SW480 (cell line): ENCODE data around the gene MTUS2.

Experiments
- DNase-seq: peaks from one replicate; pipeline ENCODE4 v3.0.0-alpha.2; 2016; ENCODE audit warnings: low spot score

The MTUS2 gene

DNA sequence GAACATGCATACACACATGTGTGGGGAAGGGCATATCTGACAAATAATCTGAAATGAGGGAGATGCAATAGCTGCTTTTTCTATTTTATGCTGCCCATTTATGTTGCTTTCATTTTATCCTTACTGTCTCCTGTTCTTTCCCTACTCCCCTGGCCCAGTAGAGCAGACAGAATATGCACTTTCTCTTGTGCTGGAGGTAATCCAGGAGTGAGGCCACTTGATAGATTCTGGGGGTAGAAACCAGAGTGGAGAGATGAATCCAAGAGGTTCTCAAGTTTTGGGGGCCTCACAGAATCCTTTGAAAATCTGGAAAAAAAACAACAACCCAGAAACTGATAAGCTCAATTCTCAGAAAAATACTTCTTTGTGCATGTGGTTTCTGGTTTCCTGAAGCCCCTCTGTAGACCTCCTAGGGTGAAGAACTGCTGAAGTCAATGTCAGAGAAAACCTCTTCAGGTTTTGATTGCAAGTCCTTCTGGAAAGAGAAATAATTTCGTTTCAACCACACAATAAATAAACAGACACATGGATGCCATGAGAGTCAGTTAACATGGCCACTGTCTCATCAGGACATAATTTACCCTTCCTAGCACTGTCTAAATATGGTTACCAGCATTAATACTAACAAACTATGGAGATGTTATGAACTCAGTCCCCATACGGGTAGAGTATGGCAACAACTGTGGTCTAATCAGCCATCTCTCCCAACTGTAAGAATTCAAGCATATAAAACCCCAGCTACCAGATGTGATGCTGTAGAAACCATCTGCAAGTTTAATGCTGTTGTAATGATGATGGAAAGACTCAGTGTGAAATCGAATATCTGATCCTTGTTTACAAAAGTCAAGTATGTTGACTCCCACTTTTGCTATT is 419.8 kb downstream of the MTUS2 start:
- DNase-seq: no peak

GRCh38 chr13:29254626-29255370 is 434.7 kb downstream of the MTUS2 start:
- no peak for DNase-seq

GRCh38 chr13:29255567-29255966 is 435.4 kb downstream of the MTUS2 start:
- DNase-seq: no peak

DNA sequence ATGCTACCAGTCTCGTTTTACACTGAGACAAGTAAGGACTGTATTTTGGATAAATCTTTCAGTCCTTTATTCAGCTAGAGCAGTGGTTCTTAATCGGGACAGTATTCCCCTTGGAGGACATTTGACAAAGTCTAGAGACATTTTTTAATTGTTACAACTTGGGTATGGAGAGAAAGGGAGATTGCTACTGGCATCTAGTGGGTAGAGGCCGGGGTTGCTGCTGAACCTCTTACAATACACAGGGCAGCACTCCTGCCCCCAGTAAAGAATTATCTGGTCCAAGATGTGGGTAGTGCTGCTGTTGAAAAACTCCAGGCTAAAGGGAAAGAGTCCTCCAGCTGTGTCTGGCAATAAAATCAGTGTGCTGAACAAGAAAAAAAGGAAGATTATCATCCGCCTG is 440.5 kb downstream of the MTUS2 start:
- DNase-seq: peak; percentile 20

GRCh38 chr13:29266261-29266660 is 446.1 kb downstream of the MTUS2 start:
- no peak for DNase-seq

DNA sequence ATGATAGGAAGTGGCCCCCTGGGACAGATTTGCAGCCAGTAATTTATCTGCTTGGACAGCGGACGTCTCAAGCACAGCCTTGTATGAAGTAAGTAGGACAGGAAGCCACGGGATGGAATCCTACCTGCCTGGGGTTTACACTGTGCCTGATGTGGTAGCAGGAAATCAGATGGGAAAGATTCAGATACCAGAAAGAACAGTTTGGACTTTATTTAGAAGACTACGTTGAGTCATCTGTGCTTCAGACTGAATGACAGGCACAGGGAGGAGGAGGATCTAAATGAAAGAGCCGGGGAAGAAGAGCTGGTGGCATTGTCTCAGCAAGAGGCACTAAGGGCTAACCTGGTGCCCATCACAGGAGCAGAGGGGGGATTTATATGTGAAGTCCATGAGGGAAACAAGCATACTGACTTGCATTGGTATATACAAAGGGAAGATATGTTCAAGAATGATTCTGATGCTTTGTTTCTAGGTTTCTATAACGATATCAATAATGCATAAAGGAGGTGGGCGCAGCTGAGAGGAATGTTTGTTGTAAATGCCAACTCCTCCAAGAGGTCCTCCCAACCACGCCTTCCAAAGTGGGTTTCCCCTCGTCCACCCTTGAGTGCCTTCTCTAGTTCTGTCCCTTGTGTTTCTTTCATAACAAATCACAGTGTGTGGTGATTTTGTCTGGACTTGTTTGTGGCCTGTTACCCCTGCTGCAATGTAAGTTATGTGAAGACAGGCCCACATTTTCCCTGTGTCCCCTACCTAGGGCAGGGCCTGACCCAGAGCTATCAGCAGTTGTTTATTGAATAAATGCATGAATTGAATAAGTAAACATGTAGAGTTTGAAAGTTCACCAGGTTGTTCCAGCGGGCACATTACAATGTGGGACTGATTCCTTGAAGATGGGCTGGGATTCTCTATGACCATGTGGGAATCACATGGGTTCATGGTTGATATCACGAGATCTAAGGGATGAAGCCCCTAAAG is 446.9 kb downstream of the MTUS2 start:
- DNase-seq: no peak

DNA sequence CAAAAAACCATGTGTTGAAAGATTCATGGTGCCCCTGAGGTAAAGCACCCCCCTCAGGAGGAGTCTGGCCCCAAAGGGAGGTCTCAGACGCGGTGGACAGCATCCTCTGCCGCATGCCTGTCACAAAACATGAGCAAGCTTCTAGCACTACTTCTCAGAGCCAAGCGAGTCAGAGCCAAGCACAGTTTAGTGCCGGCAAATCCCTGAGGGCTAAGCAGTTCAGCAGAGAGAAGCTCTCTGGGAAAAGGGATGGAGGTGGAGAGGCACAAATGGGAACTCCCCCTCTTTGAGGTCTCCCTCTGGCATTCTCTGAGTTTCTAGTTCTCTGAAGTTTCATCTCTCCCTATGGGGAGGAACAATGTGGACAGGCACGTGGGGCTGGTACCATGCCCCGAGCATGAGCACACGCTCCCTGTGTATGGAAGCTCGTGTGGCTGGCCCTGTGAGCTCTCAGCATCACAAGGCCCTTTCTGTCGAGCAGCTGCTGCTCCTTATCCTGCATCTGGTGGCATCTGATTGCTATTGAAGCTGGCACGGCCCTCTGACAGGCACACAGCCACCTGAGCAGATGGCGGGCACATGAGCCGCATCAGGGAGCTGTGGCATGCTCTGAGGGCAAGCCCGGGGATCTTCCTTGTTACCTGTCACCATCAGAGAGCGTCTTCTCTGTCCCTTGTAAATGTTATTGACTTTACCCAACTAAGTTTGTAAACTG is 450.3 kb downstream of the MTUS2 start:
- DNase-seq: no peak

GRCh38 chr13:29271606-29272005 is 451.5 kb downstream of the MTUS2 start:
- no peak for DNase-seq

DNA sequence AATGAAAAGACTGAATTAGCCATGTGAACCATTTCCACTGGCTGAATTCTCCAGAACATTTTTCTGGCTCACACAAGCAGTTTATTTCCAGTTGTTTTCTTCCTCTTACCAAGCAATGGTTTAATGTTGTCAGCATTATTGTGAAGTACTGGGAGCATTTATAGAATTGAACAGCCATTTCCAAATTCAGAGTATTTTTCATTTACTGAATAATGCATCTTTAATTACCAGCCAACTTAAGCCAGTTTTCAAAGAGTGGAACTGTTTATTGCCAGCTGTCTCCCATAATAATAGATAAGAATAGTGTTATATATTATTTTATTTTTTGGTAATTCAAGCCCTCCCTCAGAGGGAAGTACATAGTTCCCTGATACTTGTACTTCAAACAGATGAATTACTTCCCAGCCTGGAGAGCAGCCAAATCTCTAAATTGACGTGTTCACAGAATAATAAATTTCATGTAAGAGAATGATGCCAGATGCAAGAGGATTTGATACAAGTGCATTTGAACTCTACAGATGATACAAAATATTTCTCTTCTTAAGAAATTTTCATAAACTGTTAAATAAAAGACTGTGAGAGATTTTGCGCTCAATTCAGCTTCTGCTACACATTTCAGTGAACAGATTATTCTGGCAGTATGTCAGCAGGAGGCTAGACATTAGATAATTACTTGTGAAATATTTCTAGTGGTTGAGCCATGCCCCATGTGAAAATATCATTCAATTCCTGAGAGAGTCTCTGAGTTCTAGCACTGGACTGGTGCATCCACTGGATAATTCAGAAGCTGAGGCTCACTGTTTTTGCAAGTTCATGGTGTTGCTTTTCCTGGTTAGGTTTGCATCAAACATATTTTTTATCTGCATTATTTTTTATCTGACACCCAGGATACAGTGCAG is 459.5 kb downstream of the MTUS2 start:
- DNase-seq: no peak

DNA sequence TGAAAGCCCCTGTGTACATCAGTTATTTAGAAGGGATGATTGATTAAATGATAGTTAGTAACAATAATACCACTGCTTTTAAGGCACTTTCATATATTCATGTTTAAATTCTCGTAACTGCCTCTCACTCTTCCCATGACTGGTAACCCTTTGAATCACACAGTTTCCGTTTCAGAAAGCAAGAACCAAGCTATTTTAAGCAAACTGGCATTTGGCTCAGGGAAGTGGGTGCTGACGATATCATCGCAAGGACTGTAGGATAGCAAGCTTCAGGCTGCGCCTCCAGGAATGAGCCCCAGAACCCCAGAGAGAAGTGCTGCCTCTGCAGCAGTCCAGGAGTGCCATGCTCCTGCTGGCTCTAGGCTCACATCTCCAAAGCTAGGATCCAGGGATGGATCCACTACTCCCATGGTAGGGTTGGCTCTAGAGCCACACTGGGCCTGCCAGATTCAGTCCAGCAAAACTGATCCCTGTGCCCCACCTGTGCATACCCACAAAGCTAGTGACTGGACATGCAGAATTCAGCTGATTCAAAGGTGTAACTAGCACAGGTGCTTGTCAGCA is 461.9 kb downstream of the MTUS2 start:
- no peak for DNase-seq

GRCh38 chr13:29284726-29285125 is 464.6 kb downstream of the MTUS2 start:
- DNase-seq: no peak

GRCh38 chr13:29287237-29287636 is 467.1 kb downstream of the MTUS2 start:
- no peak for DNase-seq

- DNase-seq: no peak
Observed at GRCh38 chr13:29292045-29292444, 471.9 kb downstream of the MTUS2 start.

DNA sequence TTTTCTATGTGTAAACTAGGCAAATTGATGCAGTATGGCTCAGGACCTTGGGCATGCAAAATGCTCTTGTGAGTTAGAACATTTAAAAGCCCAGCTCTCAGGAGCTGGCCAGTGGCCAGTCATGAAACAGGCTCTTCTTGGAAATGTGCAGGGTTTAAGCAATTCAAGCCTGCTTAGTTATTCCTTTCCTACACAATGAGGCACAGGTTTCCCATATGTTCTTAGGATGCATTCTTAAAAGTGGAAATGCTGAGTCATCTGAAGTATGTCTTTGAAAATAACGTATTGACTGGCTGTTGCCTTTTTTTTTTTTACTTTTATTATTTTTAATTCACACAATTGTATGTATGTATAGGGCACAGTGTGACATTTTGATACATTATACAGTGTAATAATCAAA is 474.7 kb downstream of the MTUS2 start:
- DNase-seq: no peak

GRCh38 chr13:29301027-29301426 is 480.9 kb downstream of the MTUS2 start:
- no peak for DNase-seq

DNA sequence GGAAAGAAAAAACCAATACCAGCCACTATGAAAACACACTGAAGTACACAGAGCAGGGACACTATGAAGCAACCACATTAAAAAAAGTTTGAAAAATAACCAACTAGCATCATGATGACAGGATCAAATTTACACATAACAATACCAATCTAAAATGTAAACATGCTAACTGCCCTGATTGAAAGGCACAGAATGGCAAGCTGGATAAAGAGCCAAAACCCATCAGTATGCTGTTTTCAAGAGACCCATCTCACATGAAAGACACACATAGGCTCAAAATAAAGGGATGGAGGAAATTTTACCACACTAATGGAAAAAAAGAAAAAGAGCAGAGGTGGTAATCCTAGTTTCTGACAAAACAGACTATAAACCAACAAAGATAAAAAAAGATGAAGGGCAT is 484.0 kb downstream of the MTUS2 start:
- DNase-seq: no peak

GRCh38 chr13:29310806-29311205 is 490.7 kb downstream of the MTUS2 start:
- no peak for DNase-seq

GRCh38 chr13:29315847-29316246 is 495.7 kb downstream of the MTUS2 start:
- no peak for DNase-seq

DNA sequence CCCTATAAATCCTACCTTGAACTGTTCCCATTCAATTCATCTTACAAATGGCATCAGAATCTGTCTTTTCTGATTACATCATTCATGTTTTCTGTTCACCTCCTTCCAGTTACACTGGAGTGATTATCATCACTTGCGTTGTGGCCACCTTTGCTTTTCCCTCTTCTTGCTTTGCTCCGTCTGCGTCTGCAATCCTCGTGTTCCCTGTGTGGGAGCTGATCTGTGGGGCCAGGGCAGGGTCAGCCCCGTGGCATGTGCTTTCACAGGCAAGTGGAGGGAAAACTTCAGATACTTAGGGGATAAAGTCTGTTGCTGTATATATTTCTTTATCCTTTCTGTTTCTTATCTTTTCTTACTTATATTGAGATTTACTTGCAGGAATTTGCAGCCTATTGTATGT is 497.7 kb downstream of the MTUS2 start:
- no peak for DNase-seq

GRCh38 chr13:29318741-29319140 is 498.6 kb downstream of the MTUS2 start:
- no peak for DNase-seq
